GM21390 (cell line): ENCODE measurements around the gene PTGDR2.

Experiments
- ATAC-seq: cut with Tn5 transposase; IDR thresholded peaks from one replicate; pipeline ENCODE4 v1.9.1; 2021; ENCODE audit not compliant: unreplicated experiment

The PTGDR2 gene

GRCh38 chr11:60874421-60875365, 18.9 kb upstream of the PTGDR2 start:
- ATAC-seq: no peak

GRCh38 chr11:60873533-60873932, 17.8 kb upstream of the PTGDR2 start:
- no peak for ATAC-seq

DNA sequence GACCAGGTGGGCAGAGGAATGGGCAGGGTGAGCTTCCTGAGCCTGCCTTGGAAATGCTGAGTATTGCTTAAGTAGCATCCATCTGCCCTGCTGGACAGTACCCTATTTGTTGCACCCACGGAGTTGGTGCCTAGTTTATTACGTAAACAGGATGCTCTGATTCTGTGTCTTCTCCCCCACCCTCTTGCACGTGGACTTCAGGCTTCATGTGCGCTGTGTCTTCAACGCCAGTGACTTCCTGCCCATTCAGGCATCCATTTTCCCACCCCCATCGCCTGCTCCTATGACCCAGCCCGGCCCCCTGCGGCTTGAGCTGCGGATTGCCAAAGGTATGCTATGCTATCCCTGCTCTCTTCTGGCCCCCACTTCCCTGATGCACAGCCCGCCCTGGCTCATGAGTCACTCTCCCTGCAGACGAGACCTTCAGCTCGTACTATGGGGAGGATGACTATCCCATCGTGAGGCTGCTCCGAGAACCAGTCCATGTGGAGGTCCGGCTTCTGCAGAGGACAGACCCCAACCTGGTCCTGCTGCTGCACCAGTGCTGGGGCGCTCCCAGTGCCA, 17.3 kb upstream of the PTGDR2 start:
- ATAC-seq: no peak

DNA sequence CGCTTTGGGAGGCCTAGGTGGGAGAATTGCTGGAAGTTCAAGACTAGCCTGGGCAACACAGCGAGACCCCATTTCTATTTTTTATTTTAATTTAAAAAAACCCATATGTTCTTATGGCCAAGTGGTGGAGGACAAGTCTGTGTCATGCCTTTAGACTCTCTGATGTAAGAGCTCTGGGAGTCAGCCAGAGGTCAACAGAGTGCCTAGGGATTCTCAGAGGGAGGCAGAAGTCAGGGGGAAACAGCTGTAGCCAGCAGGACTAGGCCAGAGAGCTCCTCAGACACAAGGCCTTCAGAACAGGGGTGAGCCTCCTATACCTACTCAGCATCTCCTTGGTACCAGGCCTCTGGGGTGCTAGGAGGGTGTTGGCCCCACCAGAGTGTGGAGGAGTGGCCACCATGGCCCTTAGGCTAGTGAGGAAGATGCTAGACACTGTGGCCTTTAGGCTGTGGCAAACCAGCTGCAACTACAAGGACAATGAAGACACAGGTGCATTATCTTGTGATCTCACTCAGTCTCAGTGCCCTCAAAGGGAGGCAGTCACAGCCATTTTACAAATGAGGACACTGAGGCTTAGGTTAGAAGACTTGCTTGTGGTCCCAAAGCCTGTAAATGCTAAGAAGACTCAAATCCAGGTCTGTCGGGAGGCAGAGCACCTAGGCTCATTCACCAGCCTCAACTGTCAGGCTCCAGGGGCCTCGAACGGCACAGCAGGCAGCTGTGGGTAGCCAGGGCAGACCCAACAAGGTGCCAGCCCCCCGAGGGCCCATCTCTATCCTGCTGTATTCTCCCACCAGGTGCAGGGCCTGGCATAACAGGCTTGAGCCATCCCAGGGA, 16.6 kb upstream of the PTGDR2 start:
- no peak for ATAC-seq

GRCh38 chr11:60871378-60872061, 15.8 kb upstream of the PTGDR2 start:
- ATAC-seq: no peak

DNA sequence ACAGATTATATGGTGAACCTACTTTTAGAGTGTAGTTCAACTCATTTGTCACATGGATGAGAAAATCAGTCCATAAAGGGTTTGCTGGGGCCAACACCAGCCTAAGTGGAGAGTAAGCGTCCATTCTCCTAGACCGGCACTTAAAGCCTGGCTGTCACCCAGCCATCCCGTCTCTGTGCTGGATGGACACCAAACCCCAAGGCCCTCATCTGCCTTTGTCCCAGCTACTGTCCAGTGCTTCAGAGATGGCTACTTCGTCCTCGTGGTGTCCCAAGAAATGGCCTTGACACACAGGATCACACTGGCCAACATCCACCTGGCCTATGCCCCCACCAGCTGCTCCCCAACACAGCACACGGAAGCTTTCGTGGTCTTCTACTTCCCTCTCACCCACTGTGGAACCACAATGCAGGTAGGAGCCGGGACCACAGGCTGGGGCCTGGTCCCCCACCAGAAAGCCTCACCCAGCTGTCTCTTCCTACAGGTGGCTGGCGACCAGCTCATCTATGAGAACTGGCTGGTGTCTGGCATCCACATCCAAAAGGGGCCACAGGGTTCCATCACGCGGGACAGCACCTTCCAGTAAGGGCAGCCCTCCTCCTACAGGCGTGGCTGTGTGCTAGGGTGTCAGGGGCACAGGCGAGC, 15.1 kb upstream of the PTGDR2 start:
- ATAC-seq: no peak

GRCh38 chr11:60870276-60870675, 14.5 kb upstream of the PTGDR2 start:
- no peak for ATAC-seq

DNA sequence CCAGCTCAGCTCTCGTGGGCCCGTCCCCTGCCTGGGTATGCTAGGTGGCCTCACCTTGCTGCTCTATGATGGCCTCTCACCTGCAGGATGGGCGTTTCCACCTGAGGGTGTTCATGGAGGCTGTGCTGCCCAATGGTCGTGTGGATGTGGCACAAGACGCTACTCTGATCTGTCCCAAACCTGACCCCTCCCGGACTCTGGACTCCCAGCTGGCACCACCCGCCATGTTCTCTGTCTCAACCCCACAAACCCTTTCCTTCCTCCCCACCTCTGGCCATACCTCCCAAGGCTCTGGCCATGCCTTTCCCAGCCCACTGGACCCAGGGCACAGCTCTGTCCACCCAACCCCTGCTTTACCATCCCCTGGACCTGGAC, 13.7 kb upstream of the PTGDR2 start:
- no peak for ATAC-seq

DNA sequence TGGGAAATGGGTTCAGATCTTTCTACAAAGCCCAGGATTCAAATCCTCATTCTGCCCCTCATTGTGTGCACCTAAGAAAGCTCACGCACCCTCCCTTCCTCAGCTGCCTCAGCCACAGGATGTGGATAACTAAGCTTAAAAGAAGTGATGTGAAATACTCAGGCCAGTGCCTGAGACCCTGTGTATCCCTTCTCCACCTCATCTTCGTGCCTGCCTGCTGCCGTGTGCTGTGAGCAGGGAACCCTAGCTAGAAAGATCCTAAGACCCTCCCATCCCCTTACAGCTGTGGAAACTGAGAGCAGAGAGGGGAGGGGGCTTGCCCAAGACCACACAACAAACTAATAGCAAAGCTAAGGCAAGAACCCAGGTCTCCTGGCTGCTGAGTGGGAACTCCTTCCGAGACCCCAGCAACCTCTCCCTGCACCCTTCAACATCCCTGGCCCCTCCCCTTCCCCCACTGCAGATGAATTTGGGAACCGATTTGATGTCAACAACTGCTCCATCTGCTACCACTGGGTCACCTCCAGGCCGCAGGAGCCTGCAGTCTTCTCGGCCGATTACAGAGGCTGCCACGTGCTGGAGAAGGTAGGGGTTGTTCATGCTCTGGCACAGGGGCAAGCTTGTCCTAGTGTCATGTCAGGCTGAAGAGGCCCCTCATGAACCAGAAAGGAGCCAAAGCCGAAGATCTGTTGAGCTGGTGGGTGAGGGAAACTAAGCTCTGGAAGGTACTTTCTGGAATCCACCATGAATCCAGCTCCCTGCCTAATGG, 13.1 kb upstream of the PTGDR2 start:
- no peak for ATAC-seq

DNA sequence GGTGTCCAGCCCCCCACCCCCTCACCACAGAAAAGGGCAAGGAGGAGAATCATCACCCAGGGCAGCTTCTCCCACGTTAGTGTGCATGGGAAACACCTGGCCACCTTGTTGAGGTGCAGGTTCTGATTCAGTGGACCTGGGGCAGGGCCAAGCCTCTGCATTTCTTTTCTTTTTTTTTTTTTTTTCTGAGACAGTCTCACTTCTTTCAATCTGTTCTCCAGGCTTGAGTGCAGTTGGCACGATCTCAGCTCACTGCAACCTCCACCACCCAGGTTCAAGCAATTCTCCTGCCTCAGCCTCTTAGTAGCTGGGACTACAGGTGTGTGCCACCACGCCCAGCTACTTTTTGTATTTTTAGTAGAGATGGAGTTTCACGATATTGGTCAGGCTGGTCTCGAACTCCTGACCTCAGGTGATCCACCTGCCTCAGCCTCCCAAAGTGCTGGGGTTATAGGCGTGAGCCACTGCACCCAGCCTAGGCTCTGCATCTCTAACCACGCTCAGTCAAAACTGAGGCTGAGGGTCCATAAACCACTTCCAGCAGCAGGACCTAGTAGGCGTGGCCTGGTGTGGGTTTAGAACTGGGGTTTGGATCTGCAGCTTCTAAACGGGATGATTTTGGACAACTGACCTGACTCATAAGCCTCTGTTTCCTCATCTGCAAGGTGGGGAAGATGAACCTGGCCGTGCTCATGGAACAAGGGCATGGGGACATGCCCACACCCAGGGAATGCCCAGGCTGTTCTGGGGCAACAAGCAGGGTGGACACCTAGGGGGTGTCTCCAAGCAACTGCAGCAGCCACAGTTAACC, 12.3 kb upstream of the PTGDR2 start:
- no peak for ATAC-seq

GRCh38 chr11:60866911-60867870, 11.4 kb upstream of the PTGDR2 start, which contains the start of gene ZP1:
TSS of gene ZP1 (plus strand) at chr11:60867542. CDS start at chr11:60867562, 20 bp downstream.
- ATAC-seq: no peak

DNA sequence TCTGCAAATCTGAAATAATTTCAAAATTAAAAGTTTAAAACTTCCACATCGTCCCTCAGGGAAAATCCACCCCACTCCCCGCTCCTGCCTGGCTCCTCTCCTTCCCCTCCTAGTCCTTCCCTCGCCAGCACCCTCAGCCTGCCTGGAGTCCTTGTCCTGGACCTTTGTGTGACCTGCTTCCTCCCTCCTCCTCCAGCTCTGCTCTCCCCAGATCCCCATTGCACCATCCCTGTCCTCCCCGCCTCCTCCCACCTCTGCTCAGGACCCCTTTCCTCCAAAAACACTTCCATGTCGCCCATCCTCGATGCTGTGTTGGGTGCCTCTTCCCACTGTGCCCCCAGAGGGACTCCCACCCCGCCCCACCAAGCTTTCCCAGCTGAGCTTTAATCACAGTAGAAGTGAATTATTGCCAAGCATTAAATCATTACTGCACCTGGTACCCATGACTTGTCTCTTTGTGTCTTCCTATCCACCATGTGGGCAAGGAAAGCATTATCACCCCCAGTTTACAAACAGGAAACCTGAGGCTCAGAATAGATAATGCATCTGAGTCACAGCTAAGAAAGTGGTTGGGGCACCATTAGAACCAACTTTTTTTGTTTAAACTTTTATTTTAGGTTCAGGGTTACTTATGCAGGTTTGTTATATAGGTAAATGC, 9.2 kb upstream of the PTGDR2 start:
- ATAC-seq: no peak

DNA sequence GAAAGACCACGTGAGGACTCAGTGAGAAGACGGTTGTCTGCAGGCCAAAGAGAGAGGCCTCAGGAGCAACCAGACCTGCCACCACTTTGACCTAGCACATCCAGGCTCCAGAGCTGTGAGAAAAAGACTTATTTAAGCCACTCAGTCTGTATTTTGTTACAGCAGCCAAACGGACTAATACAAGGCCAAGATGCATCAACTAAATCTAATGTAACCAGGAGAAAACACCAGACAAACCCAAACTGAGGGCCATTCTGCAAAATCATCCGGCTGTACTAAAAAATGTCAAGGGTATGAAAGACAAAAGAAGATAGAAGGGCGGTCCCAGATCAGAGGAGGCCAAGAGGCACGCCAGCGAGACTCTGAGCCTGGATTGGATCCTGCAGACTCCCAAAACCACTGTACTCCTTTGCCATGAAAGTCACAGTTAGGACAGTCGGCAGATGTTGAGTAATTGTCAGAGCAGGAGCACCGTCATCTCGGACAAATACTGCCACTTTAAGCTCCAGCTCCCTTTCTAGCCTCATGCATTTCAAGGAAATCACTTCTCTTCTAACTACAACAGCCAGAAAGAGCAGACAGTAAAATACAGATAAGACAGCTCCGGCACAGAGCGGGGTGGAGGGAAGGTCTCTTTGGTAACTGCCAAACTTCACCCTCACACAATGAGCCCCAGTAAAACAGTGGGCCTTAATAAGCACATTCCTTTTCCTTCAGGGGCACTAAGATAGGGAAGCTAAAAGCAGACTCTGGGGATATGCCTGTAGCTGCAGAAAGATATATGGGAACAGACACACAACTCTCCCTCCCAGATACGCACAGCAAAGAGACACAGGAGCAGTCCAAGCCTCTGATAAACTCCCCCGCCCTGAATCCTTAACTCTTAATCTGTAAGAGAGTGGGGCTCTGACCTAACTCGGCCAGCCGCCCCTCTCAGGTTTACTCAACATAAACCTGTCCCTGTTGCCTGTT, 8.1 kb upstream of the PTGDR2 start:
- no peak for ATAC-seq

- ATAC-seq: no peak
Observed at GRCh38 chr11:60862171-60862570, 6.4 kb upstream of the PTGDR2 start.

DNA sequence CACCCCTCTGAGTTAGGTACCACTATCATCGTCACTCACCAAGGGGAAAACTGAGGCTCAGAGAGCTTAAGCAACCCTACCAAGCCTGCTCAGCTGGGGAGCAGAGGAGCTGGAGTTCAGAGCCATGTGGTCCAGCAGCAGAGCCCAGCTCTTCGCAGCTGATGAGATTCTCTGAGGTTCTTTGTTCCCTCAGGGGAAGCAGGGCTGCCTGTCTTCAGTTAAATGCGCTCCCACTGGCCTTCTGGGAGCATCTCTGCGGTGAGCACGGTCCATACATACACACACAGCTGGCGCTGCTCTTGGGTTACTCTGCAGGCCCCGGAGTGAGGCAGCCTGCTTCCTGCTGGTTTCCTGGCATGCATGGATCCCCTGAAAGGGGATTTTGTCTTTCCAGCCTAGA, 5.2 kb upstream of the PTGDR2 start:
- no peak for ATAC-seq

DNA sequence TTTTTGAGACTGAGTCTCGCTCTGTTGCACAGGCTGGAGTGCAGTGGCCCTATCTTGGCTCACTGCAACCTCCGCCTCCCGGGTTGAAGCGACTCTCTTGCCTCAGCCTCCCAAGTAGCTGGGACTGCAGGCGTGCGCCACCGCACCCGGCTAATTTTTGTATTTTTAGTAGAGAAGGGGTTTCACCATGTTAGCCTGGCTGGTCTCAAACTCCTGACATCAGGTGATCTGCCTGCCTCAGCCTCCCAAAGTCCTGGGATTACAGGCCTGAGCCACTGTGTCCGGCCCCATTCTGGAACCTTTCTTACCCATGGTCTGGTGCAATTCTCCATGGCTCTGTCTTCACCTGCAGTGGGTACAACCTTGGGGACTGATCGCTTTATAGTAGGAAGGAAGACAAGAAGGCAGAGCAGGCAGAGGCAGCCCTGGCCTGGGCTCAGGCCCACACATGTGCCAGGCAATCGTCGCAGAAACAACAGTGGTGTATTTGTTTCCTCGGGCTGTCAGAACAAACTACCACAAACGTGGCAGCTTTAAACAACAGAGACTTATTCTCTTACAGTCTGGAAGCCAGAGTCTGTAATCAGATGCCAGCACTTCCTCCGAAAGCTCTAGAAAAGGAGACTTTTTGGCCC, 4.0 kb upstream of the PTGDR2 start:
- ATAC-seq: no peak
